Mesendoderm (in vitro differentiated cells): Measurements from ENCODE around the gene G2E3.
"Not testable (repeated sequence)": the region's sequence is repeated elsewhere in the genome, so short reads cannot be mapped to it uniquely, and the experiment has no call there.

Source experiments
- DNase-seq: peaks from one replicate; pipeline ENCODE4 v3.0.0; 2013
- H2AK5ac ChIP-seq: 2 replicates; pipeline ENCODE4 v1.6.1; 2013; ENCODE audit warnings: low read length, inconsistent platforms
- H2BK120ac ChIP-seq: 2 replicates; pipeline ENCODE4 v1.6.1; 2013; ENCODE audit warnings: low read depth, mild to moderate bottlenecking, low read length, moderate library complexity, mixed read lengths
- H2BK15ac ChIP-seq: replicated peaks from 2 replicates; pipeline ENCODE4 v1.6.1; 2013; ENCODE audit warnings: low read depth, mild to moderate bottlenecking, moderate library complexity
- H2BK5ac ChIP-seq: 2 replicates; pipeline ENCODE4 v1.6.1; 2013; ENCODE audit warnings: low read length, inconsistent platforms
- H3K18ac ChIP-seq: 2 replicates; pipeline ENCODE4 v1.6.1; 2013; ENCODE audit warnings: mild to moderate bottlenecking, low read length, mixed read lengths
- H3K23ac ChIP-seq: one replicate; pipeline ENCODE4 v1.6.1; 2013; ENCODE audit warnings: low read length
- H3K27ac ChIP-seq: 2 replicates; pipeline ENCODE4 v1.5.1; 2013; ENCODE audit warnings: low read depth, mild to moderate bottlenecking, inconsistent platforms, low read length, moderate library complexity
- H3K27me3 ChIP-seq: 2 replicates; pipeline ENCODE4 v1.6.1; 2013; ENCODE audit warnings: low read length, control low read depth, mild to moderate bottlenecking, inconsistent platforms; ENCODE audit not compliant: insufficient read depth, poor library complexity
- H3K36me3 ChIP-seq: 2 replicates; pipeline ENCODE4 v1.6.1; 2013; ENCODE audit warnings: low read length, inconsistent platforms; ENCODE audit not compliant: control insufficient read depth, insufficient read depth
- H3K4ac ChIP-seq: one replicate; pipeline ENCODE4 v1.6.1; 2013; ENCODE audit warnings: low read depth, mild to moderate bottlenecking, low read length, moderate library complexity
- H3K4me1 ChIP-seq: 2 replicates; pipeline ENCODE4 v1.6.1; 2013; ENCODE audit warnings: low read depth, low read length, inconsistent platforms; ENCODE audit not compliant: control insufficient read depth
- H3K4me2 ChIP-seq: 2 replicates; pipeline ENCODE4 v1.6.1; 2013; ENCODE audit warnings: low read length
- H3K4me3 ChIP-seq: 2 replicates; pipeline ENCODE4 v1.5.1; 2013; ENCODE audit warnings: mild to moderate bottlenecking, low read length
- H3K56ac ChIP-seq: one replicate; pipeline ENCODE4 v1.6.1; 2013; ENCODE audit warnings: low read length
- H3K79me1 ChIP-seq: 2 replicates; pipeline ENCODE4 v1.6.1; 2013; ENCODE audit warnings: low read length, inconsistent platforms
- H3K79me2 ChIP-seq: 2 replicates; pipeline ENCODE4 v1.6.1; 2013; ENCODE audit warnings: mild to moderate bottlenecking, low read length; ENCODE audit not compliant: control insufficient read depth, insufficient read depth
- H3K9ac ChIP-seq: 2 replicates; pipeline ENCODE4 v1.6.1; 2013; ENCODE audit warnings: low read length, inconsistent platforms
- H4K5ac ChIP-seq: one replicate; pipeline ENCODE4 v1.6.1; 2013; ENCODE audit warnings: low read length
- H4K8ac ChIP-seq: one replicate; pipeline ENCODE4 v1.6.1; 2013; ENCODE audit warnings: low read depth, mild to moderate bottlenecking, control low read depth, low read length, moderate library complexity
- WGBS: extraction: QIAGEN DNeasy Blood & Tissue Kit; methylation state at CpG from one replicate; pipeline ENCODE4 v1.1.7; 2013; ENCODE audit warnings: low lambda C conversion rate, missing lambda C conversion rate; ENCODE audit not compliant: insufficient coverage; ENCODE audit errors: extremely low coverage; 5-methylcytosine and 5-hydroxymethylcytosine counted together

The G2E3 gene

GRCh38 chr14:30621940-30622830 is 63.2 kb downstream of the G2E3 start, which contains the start of gene SCFD1:
Gene SCFD1, plus strand, starts transcription at chr14:30622319. Its CDS starts 20 bp downstream, at chr14:30622339.
- Histone ChIP-seq H3K4me1 (peaks cover 2% of the 10 kb centered on the region), H3K36me3 (no peaks in the 10 kb centered on the region), H2BK15ac (no peak within 1 kb of the TSS), H4K5ac (no peak within 1 kb of the TSS), H3K23ac (peak within 1 kb of the TSS; percentile 72), H2BK5ac (peak within 1 kb of the TSS; percentile 58), H4K8ac (peak within 1 kb of the TSS; percentile 95), H3K18ac (peak within 1 kb of the TSS; percentile 93), H3K4me2 (peak within 1 kb of the TSS; percentile 53), H3K27ac (peak within 1 kb of the TSS; percentile 94), H3K4me3 (peak within 1 kb of the TSS; percentile 88), H3K27me3 (no peaks in the 10 kb centered on the region), H2AK5ac (no peak within 1 kb of the TSS), H3K56ac (peak within 1 kb of the TSS; percentile 96), H3K4ac (peak within 1 kb of the TSS; percentile 79), H3K9ac (peak within 1 kb of the TSS; percentile 93), H3K79me1 (peaks cover 9% of the 10 kb centered on the region), H3K79me2 (peaks cover 25% of the 10 kb centered on the region), H2BK120ac (peak within 1 kb of the TSS; percentile 24)
- peak; percentile 97 for DNase-seq
- WGBS, result no CpG with 5 or more reads among the region's 35 CpGs

GRCh38 chr14:30623412-30624131 is 64.6 kb downstream of the G2E3 start:
- H3K27ac ChIP-seq, result no peak overlapping the region
- H3K4me2 ChIP-seq, result no peak overlapping the region
- no peak overlapping the region for H3K4me3 ChIP-seq
- no peak overlapping the region for H4K5ac ChIP-seq
- WGBS, result no CpG with 5 or more reads among the region's 7 CpGs
- no peak overlapping the region for H2BK15ac ChIP-seq
- no peak overlapping the region for H3K23ac ChIP-seq
- H3K79me1 ChIP-seq, result peaks cover 11% of the 10 kb centered on the region
- H3K9ac ChIP-seq, result no peak overlapping the region
- no peak overlapping the region for H3K56ac ChIP-seq
- H2BK5ac ChIP-seq, result no peak overlapping the region
- no peak overlapping the region for H2AK5ac ChIP-seq
- DNase-seq, result no peak
- no peak overlapping the region for H4K8ac ChIP-seq
- peaks cover 27% of the 10 kb centered on the region for H3K79me2 ChIP-seq
- H3K27me3 ChIP-seq, result no peaks in the 10 kb centered on the region
- no peaks in the 10 kb centered on the region for H3K36me3 ChIP-seq
- peaks cover 2% of the 10 kb centered on the region for H3K4me1 ChIP-seq
- no peak overlapping the region for H3K4ac ChIP-seq
- no peak overlapping the region for H2BK120ac ChIP-seq
- no peak overlapping the region for H3K18ac ChIP-seq

- Histone ChIP-seq H3K79me1 (peaks cover 11% of the 10 kb centered on the region), H3K79me2 (peaks cover 27% of the 10 kb centered on the region), H3K18ac (no peak overlapping the region), H3K23ac (no peak overlapping the region), H3K4ac (no peak overlapping the region), H3K4me2 (no peak overlapping the region), H3K27ac (no peak overlapping the region), H3K9ac (no peak overlapping the region), H3K56ac (no peak overlapping the region), H4K8ac (no peak overlapping the region), H3K27me3 (no peaks in the 10 kb centered on the region), H3K4me1 (peaks cover 2% of the 10 kb centered on the region), H3K36me3 (no peaks in the 10 kb centered on the region), H2BK120ac (no peak overlapping the region), H3K4me3 (no peak overlapping the region), H2BK5ac (no peak overlapping the region), H4K5ac (no peak overlapping the region), H2BK15ac (no peak overlapping the region), H2AK5ac (no peak overlapping the region)
- no peak for DNase-seq
- WGBS, result no CpG with 5 or more reads among the region's 5 CpGs
Measured at GRCh38 chr14:30624132-30624423, 65.1 kb downstream of the G2E3 start.

GRCh38 chr14:30625533-30625932 is 66.6 kb downstream of the G2E3 start:
- Histone ChIP-seq H4K5ac (no peak overlapping the region), H2BK5ac (no peak overlapping the region), H4K8ac (no peak overlapping the region), H3K27me3 (no peaks in the 10 kb centered on the region), H3K4me2 (no peak overlapping the region), H3K4ac (no peak overlapping the region), H2BK15ac (no peak overlapping the region), H3K79me2 (peaks cover 27% of the 10 kb centered on the region), H3K27ac (no peak overlapping the region), H3K36me3 (no peaks in the 10 kb centered on the region), H2BK120ac (no peak overlapping the region), H3K18ac (no peak overlapping the region), H2AK5ac (no peak overlapping the region), H3K79me1 (peaks cover 11% of the 10 kb centered on the region), H3K56ac (no peak overlapping the region), H3K4me3 (no peak overlapping the region), H3K23ac (no peak overlapping the region), H3K9ac (no peak overlapping the region), H3K4me1 (peaks cover 2% of the 10 kb centered on the region)
- no CpG with 5 or more reads among the region's 3 CpGs for WGBS
- no peak for DNase-seq

- DNase-seq, result peak; percentile 49
- H3K36me3 ChIP-seq, H3K27ac ChIP-seq: not testable (repeated sequence)
Measured at GRCh38 chr14:30629432-30629831, 70.5 kb downstream of the G2E3 start.

More at GRCh38 chr14:30629432-30629831, 70.5 kb downstream of the G2E3 start:
- peaks cover 18% of the 10 kb centered on the region for H3K79me2 ChIP-seq
- H2AK5ac ChIP-seq, H3K4ac ChIP-seq, H3K79me1 ChIP-seq, H3K9ac ChIP-seq, H3K4me1 ChIP-seq, H4K5ac ChIP-seq, H2BK15ac ChIP-seq, H2BK120ac ChIP-seq, H3K4me2 ChIP-seq, H3K27me3 ChIP-seq, H3K4me3 ChIP-seq, H4K8ac ChIP-seq, H3K18ac ChIP-seq, H2BK5ac ChIP-seq, H3K23ac ChIP-seq, H3K56ac ChIP-seq: not testable (repeated sequence)
- no CpG with 5 or more reads among the region's 8 CpGs for WGBS
